Panc1 (cell line): ENCODE data around the gene GRK3. TPM values are rescaled to one million over a fixed set of nuclear protein-coding genes. Genes with fewer than 3 reads are reported as not detected.

Experiments
- ATAC-seq: fragments of 200-7000 bp; cut with Tn5 transposase; 2 replicates; pipeline ENCODE4 v1.9.1; 2020; ENCODE audit warnings: mild to moderate bottlenecking, moderate library complexity
- BruUV-seq: library from RNA; stranded (reverse); fragments of 400-500 nt; replicated peaks from 2 replicates; lab custom pipeline; 2021; lab: Mats Ljungman, UMichigan
- CTCF ChIA-PET: fragments of 300-600 bp; sonication (Branson Sonifier 250); formaldehyde crosslinking; loops from one replicate; lab custom pipeline; 2022; ENCODE audit warnings: antibody characterized with exemption; lab: Charles Lee
- POLR2A ChIA-PET: fragments of 300-600 bp; sonication (Branson Sonifier 250); formaldehyde crosslinking; loops from one replicate; lab custom pipeline; 2022; ENCODE audit warnings: antibody characterized with exemption; lab: Charles Lee
- DNase-seq: peaks from one replicate; pipeline ENCODE4 v3.0.0-alpha.2; 2010; ENCODE audit warnings: low read depth, low spot score
- H3K27ac ChIP-seq: 2 replicates; pipeline ENCODE4 v1.5.1; 2011; ENCODE audit warnings: mild to moderate bottlenecking, low read length, inconsistent platforms
- H3K27me3 ChIP-seq: fragments of 200-500 bp; sonication (Bioruptor generic); 2 replicates; pipeline ENCODE4 v1.6.0; 2014; ENCODE audit warnings: low read length, inconsistent platforms; ENCODE audit not compliant: control insufficient read depth, insufficient read depth
- H3K36me3 ChIP-seq: fragments of 200-500 bp; sonication (Bioruptor generic); 2 replicates; pipeline ENCODE4 v1.5.1; 2014; ENCODE audit warnings: inconsistent platforms, mild to moderate bottlenecking, low read length, moderate library complexity; ENCODE audit not compliant: control insufficient read depth, insufficient read depth
- H3K4me1 ChIP-seq: 2 replicates; pipeline ENCODE4 v1.5.1; 2011; ENCODE audit warnings: inconsistent platforms, mild to moderate bottlenecking, low read length, moderate library complexity; ENCODE audit not compliant: control insufficient read depth, insufficient read depth
- H3K4me3 ChIP-seq, 2 experiments: 2 replicates each; pipeline ENCODE4 v1.5.1; 2011 to 2012; ENCODE audit warnings: low read depth in 2 of 2, low read length in 2 of 2, mild to moderate bottlenecking in 2 of 2, inconsistent platforms in 1 of 2, moderate library complexity in 1 of 2
- H3K9me3 ChIP-seq: fragments of 200-500 bp; sonication (Bioruptor generic); 2 replicates; pipeline ENCODE4 v1.5.1; 2014; ENCODE audit warnings: low read depth, mild to moderate bottlenecking, inconsistent platforms, low read length, moderate library complexity; ENCODE audit not compliant: control insufficient read depth, insufficient read depth
- CTCF ChIP-seq: fragments of 450-650 bp; IDR thresholded peaks from 2 replicates; pipeline ENCODE4 v1.5.1; 2017; ENCODE audit warnings: mild to moderate bottlenecking
- POLR2AphosphoS5 ChIP-seq: IDR thresholded peaks from 2 replicates; pipeline ENCODE4 v1.6.1; 2012; ENCODE audit warnings: mild to moderate bottlenecking, low read depth, low read length, moderate library complexity
- REST ChIP-seq, 2 experiments: IDR thresholded peaks; 2 replicates each; pipeline ENCODE4 v1.6.1; 2011 to 2012; ENCODE audit warnings: low read depth in 2 of 2, control low read depth in 1 of 2, low read length in 1 of 2, mild to moderate bottlenecking in 1 of 2, moderate library complexity in 1 of 2; ENCODE audit not compliant: insufficient read depth in 1 of 2
- SIN3A ChIP-seq: IDR thresholded peaks from 2 replicates; pipeline ENCODE4 v1.6.1; 2012; ENCODE audit warnings: low read depth, mild to moderate bottlenecking, low read length, moderate library complexity, borderline replicate concordance; ENCODE audit not compliant: insufficient read depth
- TCF7L2 ChIP-seq: IDR thresholded peaks from 2 replicates; pipeline ENCODE4 v1.6.1; 2011; ENCODE audit warnings: mild to moderate bottlenecking, low read depth, low read length, inconsistent platforms
- in situ Hi-C: cut with HindIII; loops from 2 replicates; pipeline ENCODE4 v1.10.0; 2016; ENCODE audit warnings: low sequenced_read_pairs, low pct_unique_long_range_greater_than_20kb
- intact Hi-C: fragments of 100-400 bp; cut with micrococcal nuclease; formaldehyde crosslinking; loops from one replicate; pipeline ENCODE4 v1.10.0; 2022; ENCODE audit not compliant: unreplicated experiment
- total RNA-seq: library from RNA; stranded (reverse); gene quantifications from one replicate; pipeline ENCODE4 v1.2.1, GENCODE V29; 2021; ENCODE audit not compliant: unreplicated experiment

Gene GRK3
- total RNA-seq, 1 experiment from 2014 or later, result 12.0 TPM

- Histone ChIP-seq H3K36me3 (no peaks in the 10 kb centered on the region), H3K4me1 (no peaks in the 10 kb centered on the region), H3K27me3 (no peaks in the 10 kb centered on the region; the same call in 1 of the 2 replicates), H3K4me3 (no peak overlapping the region), H3K9me3 (no peaks in the 10 kb centered on the region), H3K27ac (no peak overlapping the region)
- in situ Hi-C loops, result no loop called here
- no peak for TF ChIP-seq CTCF
- no TSS peak for BruUV-seq
- ChIA-PET POLR2A (no interaction called here), CTCF (no interaction called here)
- ATAC-seq (no peak), DNase-seq (no peak)
- intact Hi-C loops, result no loop called here
These were observed 182.9 kb downstream of the GRK3 start for GRCh38 chr22:25747245-25747944.

GRCh38 chr22:25748140-25748539 is 183.7 kb downstream of the GRK3 start:
- ATAC-seq (no peak), DNase-seq (no peak)
- ChIA-PET POLR2A (no interaction called here), CTCF (no interaction called here)
- no TSS peak for BruUV-seq
- Histone ChIP-seq H3K27ac (no peak overlapping the region), H3K4me1 (no peaks in the 10 kb centered on the region), H3K27me3 (no peaks in the 10 kb centered on the region; the same call in 1 of the 2 replicates), H3K4me3 (no peak overlapping the region), H3K9me3 (no peaks in the 10 kb centered on the region), H3K36me3 (no peaks in the 10 kb centered on the region)
- in situ Hi-C loops, result no loop called here
- intact Hi-C loops, result no loop called here
- TF ChIP-seq REST (IDR thresholded peaks at IDR 0.05; ENCODE audit: insufficient read depth in 1 of 2, low read depth in 2 of 2, low read length in 1 of 2), result no peak
- TF ChIP-seq TCF7L2, result no peak
- no peak for TF ChIP-seq POLR2AphosphoS5
- TF ChIP-seq CTCF, result no peak
- TF ChIP-seq SIN3A, result no peak
